K562 (cell line): Measurements from ENCODE around the gene CLCA1. TPM values are rescaled to one million over a fixed set of nuclear protein-coding genes. Genes with fewer than 3 reads are reported as not detected.

Experiments
- RAD21 ChIP-seq, 2 experiments: fragments of 250-450 bp in 1 of 2; fragments of 450-650 bp in 1 of 2; sonication (Bioruptor Pico) in 1 of 2; formaldehyde crosslinking in 1 of 2; IDR thresholded peaks in 1 of 2; conservative IDR thresholded peaks in 1 of 2; 2 replicates each; pipeline versions ENCODE4 v1.4.0 to v1.8.0; 2020 to 2022; ENCODE audit warnings: mild to moderate bottlenecking in 2 of 2, moderate library complexity in 1 of 2
- SMC3 ChIP-seq: conservative IDR thresholded peaks from 2 replicates; pipeline ENCODE4 v1.6.1; 2011; ENCODE audit warnings: low read depth, low read length, improper control_type of control experiment; ENCODE audit not compliant: insufficient read depth
- TEAD4 ChIP-seq, 2 experiments: sonication (generic) in 1 of 2; formaldehyde crosslinking in 1 of 2; IDR thresholded peaks; 2 replicates each; pipeline versions ENCODE4 v1.6.1 to v1.8.0; 2012 to 2022; ENCODE audit warnings: borderline replicate concordance in 1 of 2, inconsistent platforms in 1 of 2, low read length in 1 of 2, mild to moderate bottlenecking in 1 of 2, missing genetic modification reagents in 1 of 2
- UBTF ChIP-seq, 2 experiments: IDR thresholded peaks; 2 replicates each; pipeline ENCODE4 v1.6.1; 2012; ENCODE audit warnings: improper control_type of control experiment in 2 of 2, low read depth in 2 of 2, low read length in 2 of 2, borderline replicate concordance in 1 of 2
- polyA plus RNA-seq, 8 experiments: library from polyadenylated mRNA; depleted of rRNA in 4 of 8; stranded (reverse) in 5 of 8; unstranded in 3 of 8; fragments of >200 nt; fragmentation: Nextera tagmentation in 2 of 8; fragmentation: Illumina TruSeq in 1 of 8; extraction: Ambion mirVana in 2 of 8; extraction: Trizol in 1 of 8; gene quantifications; 2 replicates each; pipeline versions ENCODE4 v1.2.1 to v1.2.3, GENCODE V29; 2011 to 2014; ENCODE audit warnings: inconsistent platforms in 1 of 8, missing spikeins in 1 of 8
- total RNA-seq, 7 experiments: library from RNA; depleted of rRNA in 6 of 7; stranded (reverse); fragments of >200 nt in 6 of 7; fragmentation: Illumina TruSeq in 2 of 7; extraction: Trizol in 2 of 7; gene quantifications; 2 replicates each; pipeline versions ENCODE4 v1.2.1 to v1.2.3, GENCODE V29; 2011 to 2021; ENCODE audit warnings: low replicate concordance in 1 of 7
- TF ChIP-seq, protein P1 (sequence below), 3 experiments: IDR thresholded peaks in 2 of 3; conservative IDR thresholded peaks in 1 of 3; 2 replicates each; pipeline ENCODE4 v1.5.1; 2011 to 2012; ENCODE audit warnings: low read length in 3 of 3, mild to moderate bottlenecking in 3 of 3, control low read depth in 2 of 3, improper control_type of control experiment in 1 of 3, inconsistent platforms in 1 of 3, low read depth in 1 of 3, mixed read lengths in 1 of 3, moderate library complexity in 1 of 3; ENCODE audit not compliant: insufficient read depth in 2 of 3

The CLCA1 gene
- total and polyA plus RNA-seq, 9 of the 15 experiments (the other 6 are each of a cell fraction or from before 2014, with no cell fraction given), result 0.03 to 0.08 (median 0.04) TPM; not detected in 6

GRCh38 chr1:86515597-86515996, 46.9 kb downstream of the CLCA1 start (continued):
- TF ChIP-seq UBTF (IDR thresholded peaks at IDR 0.05; ENCODE audit: borderline replicate concordance in 1 of 2, low read depth in 2 of 2, low read length in 2 of 2) (no peak), TEAD4 (IDR thresholded peaks at IDR 0.05; ENCODE audit: low read length) (0 out of 2 replicates have a peak, but pooled peaks have one; percentile 17), TEAD4 (CRISPR knock-in tag; IDR thresholded peaks at IDR 0.05; ENCODE audit: borderline replicate concordance) (no peak), SMC3 (0 out of 2 replicates have a peak, but pooled peaks have one; percentile 15), RAD21 (CRISPR knock-in tag; conservative IDR thresholded peaks at IDR 0.05 in 1 of 2, IDR thresholded peaks at IDR 0.05 in 1 of 2) (peak; percentile 35 to 63)
- TF ChIP-seq, protein P1, sequence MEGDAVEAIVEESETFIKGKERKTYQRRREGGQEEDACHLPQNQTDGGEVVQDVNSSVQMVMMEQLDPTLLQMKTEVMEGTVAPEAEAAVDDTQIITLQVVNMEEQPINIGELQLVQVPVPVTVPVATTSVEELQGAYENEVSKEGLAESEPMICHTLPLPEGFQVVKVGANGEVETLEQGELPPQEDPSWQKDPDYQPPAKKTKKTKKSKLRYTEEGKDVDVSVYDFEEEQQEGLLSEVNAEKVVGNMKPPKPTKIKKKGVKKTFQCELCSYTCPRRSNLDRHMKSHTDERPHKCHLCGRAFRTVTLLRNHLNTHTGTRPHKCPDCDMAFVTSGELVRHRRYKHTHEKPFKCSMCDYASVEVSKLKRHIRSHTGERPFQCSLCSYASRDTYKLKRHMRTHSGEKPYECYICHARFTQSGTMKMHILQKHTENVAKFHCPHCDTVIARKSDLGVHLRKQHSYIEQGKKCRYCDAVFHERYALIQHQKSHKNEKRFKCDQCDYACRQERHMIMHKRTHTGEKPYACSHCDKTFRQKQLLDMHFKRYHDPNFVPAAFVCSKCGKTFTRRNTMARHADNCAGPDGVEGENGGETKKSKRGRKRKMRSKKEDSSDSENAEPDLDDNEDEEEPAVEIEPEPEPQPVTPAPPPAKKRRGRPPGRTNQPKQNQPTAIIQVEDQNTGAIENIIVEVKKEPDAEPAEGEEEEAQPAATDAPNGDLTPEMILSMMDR (IDR thresholded peaks at IDR 0.05 in 2 of 3, conservative IDR thresholded peaks at IDR 0.05 in 1 of 3; ENCODE audit: insufficient read depth in 2 of 3, low read depth in 1 of 3, low read length in 3 of 3), result peak; percentile 50 to 97 (median 79)
